ENCODE measurements around the gene SLC25A52.
"Not testable (repeated sequence)": the region's sequence is repeated elsewhere in the genome, so short reads cannot be mapped to it uniquely, and the experiment has no call there.

The SLC25A52 gene

DNA sequence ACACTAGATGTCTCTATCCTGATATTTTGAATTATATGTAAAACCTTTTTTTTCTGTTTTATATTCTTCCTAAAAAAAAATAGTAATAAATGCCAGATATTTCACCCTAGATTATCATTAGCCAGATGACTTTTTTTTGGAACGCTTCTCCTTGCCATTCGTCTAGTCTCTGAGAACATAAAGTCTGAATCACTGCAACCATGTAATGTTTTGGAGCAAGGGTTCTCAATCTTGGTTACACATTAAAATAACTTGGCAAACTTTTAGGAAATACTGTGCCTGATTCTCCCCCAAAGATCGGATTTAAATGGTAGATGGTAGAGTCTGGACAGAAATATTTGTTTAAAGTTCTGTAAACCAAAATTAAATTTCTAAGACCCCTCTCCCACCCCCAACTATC, 21.0 kb downstream of the SLC25A52 start:
- DNase-seq, result no peak

GRCh38 chr18:31738460-31739407, 21.9 kb downstream of the SLC25A52 start:
- DNase-seq, result no peak

DNA sequence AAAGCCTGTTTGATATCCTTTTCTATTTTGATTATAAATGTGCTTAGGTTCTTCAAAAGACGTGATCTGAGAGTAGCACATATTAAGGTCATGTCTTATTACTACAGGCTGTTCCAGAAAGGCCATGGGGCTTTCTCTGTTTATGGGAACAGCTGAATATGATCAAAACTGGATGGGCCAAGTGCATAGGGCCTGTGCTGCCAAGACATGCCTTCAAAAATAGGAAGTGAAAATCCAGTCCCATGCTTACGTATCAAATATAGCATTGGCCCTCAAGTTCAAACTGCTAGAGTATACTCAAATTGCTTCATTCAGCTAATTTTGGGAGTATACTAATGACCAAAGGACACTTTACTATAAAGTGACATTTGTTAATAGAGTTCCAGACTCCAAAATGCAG, 24.1 kb downstream of the SLC25A52 start:
- no peak for DNase-seq

DNA sequence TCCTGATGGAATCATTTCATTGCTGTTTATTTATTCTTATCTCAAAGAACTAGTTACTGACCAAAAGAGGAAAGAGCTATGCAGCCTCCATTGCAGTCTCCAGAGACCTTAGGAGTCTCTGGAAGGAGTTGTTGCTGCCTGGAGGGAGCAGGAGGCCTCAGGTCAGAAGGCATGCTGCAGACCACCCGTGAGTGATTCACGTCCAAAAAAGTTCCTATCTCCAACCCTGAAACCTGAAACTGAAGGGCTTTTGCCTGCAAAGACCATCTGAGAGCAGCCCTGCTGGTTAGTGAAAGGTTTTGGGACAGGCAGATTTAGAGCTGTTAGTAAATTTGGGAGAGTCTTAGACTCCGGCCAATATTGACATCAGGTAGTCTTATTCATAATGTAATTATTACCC, 29.1 kb downstream of the SLC25A52 start:
- DNase-seq, result no peak

GRCh38 chr18:31729196-31729595, 31.5 kb downstream of the SLC25A52 start:
- not testable (repeated sequence) for DNase-seq

GRCh38 chr18:31723990-31724711, 36.5 kb downstream of the SLC25A52 start:
- DNase-seq, result no peak

- no peak for DNase-seq
These were observed 37.1 kb downstream of the SLC25A52 start for GRCh38 chr18:31723639-31723989.

DNA sequence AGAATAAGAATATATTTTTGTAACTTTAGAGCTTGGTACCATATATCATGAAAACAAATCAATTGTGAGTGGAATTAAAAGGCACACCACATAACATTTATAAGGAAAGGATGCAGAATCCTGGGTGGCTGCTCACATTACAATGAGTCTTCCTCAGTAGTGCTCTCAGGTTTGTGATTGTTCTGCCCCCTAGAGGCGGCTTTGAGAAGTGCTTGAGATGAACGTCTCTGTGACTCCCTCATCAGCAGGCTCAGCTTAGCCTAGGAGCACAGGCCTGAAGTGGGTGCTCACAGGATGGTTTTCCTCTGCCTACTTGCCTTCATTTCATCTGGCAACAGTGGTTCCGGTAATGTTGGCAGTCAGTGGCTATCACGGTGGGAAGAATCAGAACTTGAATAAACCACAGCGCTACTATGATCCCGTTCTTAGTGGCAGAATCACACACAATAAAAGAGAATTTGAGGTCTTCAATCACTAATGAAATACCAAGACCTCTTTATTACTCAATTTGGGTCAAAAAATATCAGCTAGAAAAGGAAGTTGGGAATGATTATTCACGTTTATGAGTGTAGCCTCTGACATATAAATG, 38.2 kb downstream of the SLC25A52 start:
- DNase-seq, result peak; percentile 55

DNA sequence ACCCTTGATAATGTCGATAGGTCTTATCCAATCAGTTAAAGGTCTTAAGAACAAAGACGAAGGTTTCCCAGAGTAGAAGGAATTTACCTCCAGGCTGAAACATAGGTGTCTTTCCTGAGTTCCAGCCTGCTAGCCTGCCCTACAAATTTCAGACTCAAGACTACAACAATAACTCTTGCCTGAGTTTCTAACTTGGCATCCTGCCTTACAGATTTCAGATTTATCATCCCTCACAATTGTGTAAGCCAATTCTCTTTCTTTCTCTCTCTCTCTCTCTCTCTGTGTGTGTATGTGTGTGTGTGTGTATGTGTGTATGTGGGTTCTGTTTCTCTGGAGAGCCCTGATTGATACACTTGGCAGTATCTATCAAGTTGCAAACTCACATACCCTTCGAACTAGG, 39.1 kb downstream of the SLC25A52 start:
- no peak for DNase-seq

DNA sequence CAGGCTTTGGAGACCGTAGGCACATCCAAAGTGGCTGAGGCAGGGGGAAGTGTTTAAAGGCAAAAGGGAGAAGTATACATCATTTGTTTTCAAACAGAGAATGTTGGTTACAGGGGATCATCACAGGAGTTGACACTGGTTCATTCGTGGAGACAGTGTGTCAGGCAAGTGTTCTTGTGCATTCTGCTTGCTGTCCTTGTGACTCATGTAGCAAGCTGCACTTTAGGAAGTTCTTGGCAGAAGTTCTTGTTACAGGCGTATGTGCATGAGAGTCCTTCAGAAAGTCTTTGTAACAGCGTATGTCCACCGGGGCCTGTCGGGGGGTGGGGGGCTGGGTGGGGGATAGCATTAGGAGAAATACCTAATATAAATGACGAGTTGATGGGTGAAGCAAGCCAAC, 39.8 kb downstream of the SLC25A52 start:
- DNase-seq, result no peak

DNA sequence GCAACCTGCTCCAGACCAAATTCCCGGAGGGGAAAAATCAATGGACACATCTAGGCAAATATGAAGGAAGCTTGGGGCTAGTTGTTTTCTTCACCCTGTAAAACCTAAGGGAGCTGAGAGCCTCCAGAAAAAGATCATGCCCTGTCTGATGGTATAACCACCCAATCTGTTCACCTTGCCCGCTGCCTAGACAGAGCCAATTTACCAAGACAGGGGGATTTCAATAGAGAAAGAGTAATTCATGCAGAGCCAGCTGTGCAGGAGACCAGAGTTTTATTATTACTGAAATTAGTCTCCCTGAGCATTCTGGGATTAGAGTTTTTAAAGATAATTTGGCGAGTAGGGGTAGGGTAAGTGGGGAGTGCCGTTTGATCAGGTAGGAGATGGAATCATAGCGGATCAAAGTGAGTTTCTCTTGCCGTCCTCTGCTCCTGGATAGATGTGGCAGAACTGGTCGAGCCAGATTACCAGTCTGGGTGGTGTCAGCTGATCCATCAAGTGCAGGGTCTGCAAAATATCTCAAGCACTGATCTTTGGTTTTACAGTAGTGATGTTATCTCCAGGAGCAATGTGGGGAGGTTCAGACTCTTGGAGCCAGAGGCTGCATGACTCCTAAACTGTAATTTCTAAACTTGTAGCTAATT, 41.2 kb downstream of the SLC25A52 start:
- DNase-seq, result no peak

DNA sequence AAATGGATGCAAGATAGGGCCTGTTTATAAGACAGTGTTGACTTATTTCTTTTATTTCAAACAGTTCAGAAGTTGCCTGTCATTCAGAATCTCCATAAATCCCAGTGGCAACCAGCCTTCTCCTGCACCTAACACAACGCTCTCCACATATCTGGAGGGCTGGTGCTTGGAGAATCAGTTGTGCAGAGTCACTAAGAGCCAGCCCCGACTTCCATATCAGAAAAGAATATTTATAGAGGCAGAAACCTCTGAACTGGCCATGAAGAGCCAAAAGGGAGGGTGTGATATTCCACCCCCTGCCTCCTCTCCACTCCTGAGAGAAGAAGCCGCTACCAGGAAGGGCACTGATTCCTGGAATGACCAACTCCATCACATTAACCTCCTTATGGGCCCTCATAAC, 42.3 kb downstream of the SLC25A52 start:
- DNase-seq, result no peak

- DNase-seq, result no peak
These were observed 44.3 kb downstream of the SLC25A52 start for GRCh38 chr18:31716362-31716761.

DNA sequence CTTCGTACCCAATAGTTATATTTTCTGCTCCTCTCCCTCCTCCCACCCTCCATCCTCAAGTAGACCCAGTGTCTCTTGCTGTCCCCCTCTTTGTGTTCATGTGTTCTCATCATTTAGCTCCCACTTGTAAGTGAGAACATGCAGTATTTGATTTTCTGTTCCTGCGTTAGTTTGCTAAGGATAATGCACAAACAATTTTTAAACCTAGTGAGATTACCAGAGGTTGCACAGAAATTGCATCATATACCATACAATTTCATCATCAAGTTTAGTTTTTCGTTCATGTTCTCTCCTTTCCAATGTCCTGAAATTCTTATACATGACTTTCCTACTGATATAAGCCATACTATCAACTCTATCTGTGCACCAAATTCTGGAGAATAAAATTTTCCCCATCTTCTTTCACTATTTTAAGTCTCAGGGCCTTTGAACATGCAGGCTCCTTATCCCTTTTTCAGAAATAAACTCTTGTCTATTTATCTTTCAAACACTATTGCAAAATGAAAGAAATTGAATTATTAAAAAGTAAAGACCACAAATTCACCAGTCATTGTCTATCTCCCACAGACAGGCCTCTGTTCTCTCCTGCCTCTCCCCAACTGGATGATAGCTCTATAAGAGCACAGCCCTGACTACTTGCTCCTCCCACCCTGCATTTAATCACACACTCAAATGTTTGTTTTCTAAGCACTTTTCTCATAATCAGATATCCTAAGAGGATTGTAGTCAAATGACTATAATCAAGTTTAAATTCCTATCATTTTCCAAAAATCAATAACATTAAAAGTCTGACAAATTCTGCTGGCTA, 49.1 kb downstream of the SLC25A52 start:
- no peak for DNase-seq

DNA sequence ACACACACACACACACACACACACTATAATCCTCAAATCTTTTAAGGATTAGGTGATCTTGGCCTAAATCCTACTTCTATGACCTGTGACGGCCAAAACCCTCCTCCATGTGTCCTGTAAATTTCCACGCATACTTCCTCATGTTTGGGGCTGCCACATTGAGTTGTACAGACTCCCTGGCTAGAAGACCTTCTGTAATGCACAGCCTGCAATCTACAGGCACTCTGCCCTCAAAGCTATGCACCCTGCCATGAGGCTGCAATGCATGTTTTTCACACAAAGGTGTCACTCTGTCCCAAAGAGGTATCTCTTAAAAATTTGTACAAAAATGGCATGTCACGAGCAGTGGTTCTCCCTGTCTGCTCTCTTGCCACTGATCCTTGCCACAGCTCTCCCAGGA, 49.9 kb downstream of the SLC25A52 start:
- no peak for DNase-seq
